ENCODE measurements around the gene FXN.
"Not testable (repeated sequence)": the region's sequence is repeated elsewhere in the genome, so short reads cannot be mapped to it uniquely, and the experiment has no call there.

The FXN gene

GRCh38 chr9:69107771-69108170 lies 72.2 kb downstream of the FXN start:
- DNase-seq, result no peak

GRCh38 chr9:69108706-69109105 lies 73.2 kb downstream of the FXN start:
- not testable (repeated sequence) for DNase-seq

- no peak for DNase-seq
Measured at GRCh38 chr9:69109152-69109551, 73.6 kb downstream of the FXN start.

GRCh38 chr9:69112646-69113045 lies 77.1 kb downstream of the FXN start:
- not testable (repeated sequence) for DNase-seq

GRCh38 chr9:69115621-69116020 lies 80.1 kb downstream of the FXN start:
- peak in 1 of 3 experiments; percentile 8 for DNase-seq

- no peak for DNase-seq
Measured at GRCh38 chr9:69118656-69119055, 83.1 kb downstream of the FXN start.

GRCh38 chr9:69120380-69121154 lies 85.0 kb downstream of the FXN start:
- peak; percentile 15 to 96 (median 92) for DNase-seq

- peak; percentile 42 to 96 (median 90) for DNase-seq
Measured at GRCh38 chr9:69121155-69122081, 85.9 kb downstream of the FXN start.

- DNase-seq, result peak; percentile 58 to 94 (median 88)
Measured at GRCh38 chr9:69122082-69122548, 86.6 kb downstream of the FXN start.

GRCh38 chr9:69122549-69123141 lies 87.1 kb downstream of the FXN start:
- peak; percentile 39 to 80 (median 55) for DNase-seq

GRCh38 chr9:69130456-69131441 lies 95.2 kb downstream of the FXN start:
- DNase-seq, result no peak

- no peak for DNase-seq
Measured at GRCh38 chr9:69131682-69132081, 96.1 kb downstream of the FXN start.

GRCh38 chr9:69132361-69132760 lies 96.8 kb downstream of the FXN start:
- no peak for DNase-seq

- DNase-seq, result peak in 1 of 3 experiments; percentile 3
Measured at GRCh38 chr9:69134412-69134811, 98.9 kb downstream of the FXN start.

GRCh38 chr9:69136185-69136584 lies 100.6 kb downstream of the FXN start:
- no peak for DNase-seq

GRCh38 chr9:69136779-69137178 lies 101.2 kb downstream of the FXN start:
- peak in 1 of 3 experiments; percentile 1 for DNase-seq

GRCh38 chr9:69137311-69137710 lies 101.8 kb downstream of the FXN start:
- DNase-seq, result no peak

GRCh38 chr9:69139596-69139995 lies 104.0 kb downstream of the FXN start:
- DNase-seq, result no peak

GRCh38 chr9:69140123-69140735 lies 104.7 kb downstream of the FXN start:
- DNase-seq, result no peak

GRCh38 chr9:69141851-69142250 lies 106.3 kb downstream of the FXN start:
- no peak for DNase-seq

GRCh38 chr9:69143291-69143690 lies 107.7 kb downstream of the FXN start:
- peak in 1 of 3 experiments; percentile 14 for DNase-seq

All from NCI-H1417 (cell line).